ENCODE results near the gene LRRC8E.
A peak's percentile ranks its signal among the peaks of the same experiment; 100 is the strongest.
"Not testable (repeated sequence)": the region's sequence is repeated elsewhere in the genome, so short reads cannot be mapped to it uniquely, and the experiment has no call there.

LRRC8E gene

GRCh38 chr19:7920519-7921301 is 32.4 kb downstream of the LRRC8E start:
- peak; percentile 95 to 96 for DNase-seq (ENCODE audit: low read depth in 2 of 2)

- DNase-seq (ENCODE audit: low read depth in 2 of 2), result no peak
Observed at GRCh38 chr19:7921302-7921966, 33.1 kb downstream of the LRRC8E start.

GRCh38 chr19:7921967-7922835 is 33.9 kb downstream of the LRRC8E start:
- no peak for DNase-seq (ENCODE audit: low read depth in 2 of 2)

GRCh38 chr19:7922836-7923195 is 34.5 kb downstream of the LRRC8E start:
- no peak for DNase-seq (ENCODE audit: low read depth in 2 of 2)

GRCh38 chr19:7923295-7924191 is 35.2 kb downstream of the LRRC8E start:
- DNase-seq (ENCODE audit: low read depth in 2 of 2), result no peak

- no peak for DNase-seq (ENCODE audit: low read depth in 2 of 2)
Observed at GRCh38 chr19:7924241-7924640, 35.9 kb downstream of the LRRC8E start.

- DNase-seq (ENCODE audit: low read depth in 2 of 2), result no peak
Observed at GRCh38 chr19:7924651-7925170, 36.4 kb downstream of the LRRC8E start.

GRCh38 chr19:7925171-7925851 is 37.0 kb downstream of the LRRC8E start:
- peak; percentile 68 to 72 for DNase-seq (ENCODE audit: low read depth in 2 of 2)

GRCh38 chr19:7926021-7926726 is 37.9 kb downstream of the LRRC8E start, which contains the start of gene CTXN1:
CTXN1 (minus strand) TSS chr19:7926135; CDS start chr19:7925538, 597 bp downstream.
- DNase-seq (ENCODE audit: low read depth in 2 of 2), result peak; percentile 67

- DNase-seq (ENCODE audit: low read depth in 2 of 2), result no peak
Observed at GRCh38 chr19:7926727-7927604, 38.7 kb downstream of the LRRC8E start.

GRCh38 chr19:7927605-7928333 is 39.5 kb downstream of the LRRC8E start:
- DNase-seq (ENCODE audit: low read depth in 2 of 2), result no peak

- DNase-seq (ENCODE audit: low read depth in 2 of 2), result no peak
Observed at GRCh38 chr19:7928334-7928706, 40.0 kb downstream of the LRRC8E start.

GRCh38 chr19:7928741-7929701 is 40.7 kb downstream of the LRRC8E start:
- DNase-seq (ENCODE audit: low read depth in 2 of 2), result peak; percentile 62 to 67

GRCh38 chr19:7930030-7930429 is 41.7 kb downstream of the LRRC8E start:
- DNase-seq (ENCODE audit: low read depth in 2 of 2), result not testable (repeated sequence)

- no peak for DNase-seq (ENCODE audit: low read depth in 2 of 2)
Observed at GRCh38 chr19:7930765-7931164, 42.5 kb downstream of the LRRC8E start.

- no peak for DNase-seq (ENCODE audit: low read depth in 2 of 2)
Observed at GRCh38 chr19:7931221-7932061, 43.1 kb downstream of the LRRC8E start.
